B cell (primary cell): ENCODE measurements around the gene METTL8. TPM values are rescaled to one million over a fixed set of nuclear protein-coding genes. Genes with fewer than 3 reads are reported as not detected.

Experiments
- ATAC-seq: fragments of 200-7000 bp; cut with Tn5 transposase; one replicate; pipeline ENCODE4 v1.10.0; 2021; ENCODE audit warnings: low read depth, mild to moderate bottlenecking, moderate number of reproducible peaks, moderate library complexity
- CTCF ChIA-PET: fragments of 350-600 bp; sonication (Branson Sonifier 250); formaldehyde crosslinking; loops from one replicate; lab custom pipeline; 2021; ENCODE audit warnings: antibody characterized with exemption, inconsistent platforms; lab: Charles Lee
- POLR2A ChIA-PET: fragments of 350-600 bp; sonication (Branson Sonifier 250); formaldehyde crosslinking; loops from one replicate; lab custom pipeline; 2021; ENCODE audit warnings: antibody characterized with exemption; lab: Charles Lee
- DNase-seq: peaks from one replicate; pipeline ENCODE4 v3.0.0; 2013
- H2AFZ ChIP-seq: 2 replicates; pipeline ENCODE4 v1.6.1; 2012; ENCODE audit warnings: mild to moderate bottlenecking, low read depth, low read length; ENCODE audit not compliant: insufficient read depth, poor library complexity, severe bottlenecking
- H3K27ac ChIP-seq, 2 donors: 1 replicate in 1 of 2; 2 replicates in 1 of 2; pipeline ENCODE4 v1.5.1; 2012 to 2013; ENCODE audit warnings: low read length in 2 of 2, mild to moderate bottlenecking in 2 of 2, moderate library complexity in 1 of 2
- H3K27me3 ChIP-seq, 4 experiments: fragments of 200-600 bp in 1 of 4; sonication (generic) in 1 of 4; replicated peaks in 1 of 4; 1 replicate in 2 of 4; 2 replicates in 2 of 4; pipeline versions ENCODE4 v1.6.1 to v1.7.0; 2013 to 2016; ENCODE audit warnings: low read length in 3 of 4, mild to moderate bottlenecking in 2 of 4, mixed read lengths in 1 of 4, moderate library complexity in 1 of 4; ENCODE audit not compliant: insufficient read depth in 4 of 4, control insufficient read depth in 3 of 4; ENCODE audit errors: control extremely low read depth in 1 of 4
- H3K36me3 ChIP-seq, 2 experiments: replicated peaks in 1 of 2; 1 replicate in 1 of 2; 2 replicates in 1 of 2; pipeline versions ENCODE4 v1.6.1 to v1.7.1; 2013; ENCODE audit warnings: low read length in 1 of 2; ENCODE audit not compliant: insufficient read depth in 2 of 2, control insufficient read depth in 1 of 2; ENCODE audit errors: control extremely low read depth in 1 of 2, extremely low read depth in 1 of 2
- H3K4me1 ChIP-seq, 2 donors: fragments of 200-600 bp in 1 of 2; sonication (generic) in 1 of 2; 1 replicate in 1 of 2; 2 replicates in 1 of 2; pipeline versions ENCODE4 v1.5.1 to v1.6.1; 2013 to 2017; ENCODE audit warnings: low read length in 2 of 2; ENCODE audit not compliant: control insufficient read depth in 2 of 2, insufficient read depth in 2 of 2
- H3K4me2 ChIP-seq: replicated peaks from 2 replicates; pipeline ENCODE3; 2012; ENCODE audit warnings: mild to moderate bottlenecking, low read depth, low read length; ENCODE audit not compliant: poor library complexity, severe bottlenecking
- H3K4me3 ChIP-seq, 5 experiments: fragments of 200-600 bp in 1 of 5; sonication (generic) in 1 of 5; 1 replicate in 3 of 5; 2 replicates in 2 of 5; pipeline versions ENCODE4 v1.5.1 to v1.7.0; 2011 to 2016; ENCODE audit warnings: low read length in 4 of 5, mild to moderate bottlenecking in 4 of 5, low read depth in 2 of 5, control low read depth in 1 of 5, moderate library complexity in 1 of 5; ENCODE audit not compliant: insufficient read depth in 1 of 5; ENCODE audit errors: control extremely low read depth in 1 of 5, extremely low read depth in 1 of 5
- H3K79me2 ChIP-seq: fragments of 200-600 bp; sonication (generic); one replicate; pipeline ENCODE4 v1.6.0; 2016; ENCODE audit warnings: low read length; ENCODE audit not compliant: control insufficient read depth, insufficient read depth
- H3K9ac ChIP-seq: fragments of 200-600 bp; sonication (generic); 2 replicates; pipeline ENCODE4 v1.6.1; 2017; ENCODE audit warnings: mild to moderate bottlenecking, low read length, moderate library complexity
- H3K9me3 ChIP-seq, 3 donors: one replicate each; pipeline versions ENCODE4 v1.6.1 to v1.7.1; 2013; ENCODE audit warnings: low read length in 2 of 3; ENCODE audit not compliant: control insufficient read depth in 2 of 3, insufficient read depth in 1 of 3; ENCODE audit errors: control extremely low read depth in 1 of 3
- H4K20me1 ChIP-seq: 2 replicates; pipeline ENCODE4 v1.6.0; 2012; ENCODE audit warnings: mild to moderate bottlenecking, low read length; ENCODE audit not compliant: insufficient read depth, control insufficient read depth, poor library complexity, severe bottlenecking
- H3K27ac Mint-ChIP-seq: one replicate; pipeline ENCODE4 v1.8.0; 2021; ENCODE audit warnings: mixed read lengths
- H3K27me3 Mint-ChIP-seq: one replicate; pipeline ENCODE4 v1.8.0; 2021; ENCODE audit warnings: mixed read lengths
- H3K4me1 Mint-ChIP-seq: one replicate; pipeline ENCODE4 v1.8.0; 2021; ENCODE audit warnings: mixed read lengths
- H3K4me3 Mint-ChIP-seq: one replicate; pipeline ENCODE4 v1.8.0; 2021; ENCODE audit warnings: mixed read lengths
- H3K9me3 Mint-ChIP-seq: one replicate; pipeline ENCODE4 v1.8.0; 2022; ENCODE audit warnings: mixed read lengths; ENCODE audit not compliant: insufficient read depth
- EZH2 ChIP-seq: IDR thresholded peaks from 2 replicates; pipeline ENCODE4 v1.6.1; 2012; ENCODE audit warnings: borderline replicate concordance, low read depth, mild to moderate bottlenecking, moderate library complexity, low read length; ENCODE audit not compliant: insufficient read depth, poor library complexity, severe bottlenecking
- WGBS: methylation state at CpG from one replicate; pipeline ENCODE4 v1.1.5; 2013; ENCODE audit warnings: missing lambda C conversion rate; ENCODE audit not compliant: insufficient coverage; 5-methylcytosine and 5-hydroxymethylcytosine counted together
- intact Hi-C: fragments of 100-400 bp; cut with micrococcal nuclease; formaldehyde crosslinking; loops from one replicate; pipeline ENCODE4 v1.10.0; 2022
- polyA plus RNA-seq: library from polyadenylated mRNA; depleted of rRNA; stranded (reverse); fragments of >200 nt; gene quantifications from 2 replicates; pipeline ENCODE4 v1.2.3, GENCODE V29; 2012
- total RNA-seq, 2 donors: library from RNA; stranded (reverse); fragments of 120-200 nt in 1 of 2; gene quantifications; 1 replicate in 1 of 2; 2 replicates in 1 of 2; pipeline versions ENCODE4 v1.2.3 to v1.2.4, GENCODE V29; 2013 to 2022
- TF ChIP-seq, protein P1 (sequence below): fragments of 200-600 bp; IDR thresholded peaks from one replicate; pipeline ENCODE4 v1.8.0; 2022; ENCODE audit warnings: antibody characterized with exemption, mild to moderate bottlenecking

Gene METTL8
- total and polyA plus RNA-seq, 2 donors (not counting 1 experiment from before 2014, with no cell fraction given), result 20.8 to 57.8 TPM

DNA sequence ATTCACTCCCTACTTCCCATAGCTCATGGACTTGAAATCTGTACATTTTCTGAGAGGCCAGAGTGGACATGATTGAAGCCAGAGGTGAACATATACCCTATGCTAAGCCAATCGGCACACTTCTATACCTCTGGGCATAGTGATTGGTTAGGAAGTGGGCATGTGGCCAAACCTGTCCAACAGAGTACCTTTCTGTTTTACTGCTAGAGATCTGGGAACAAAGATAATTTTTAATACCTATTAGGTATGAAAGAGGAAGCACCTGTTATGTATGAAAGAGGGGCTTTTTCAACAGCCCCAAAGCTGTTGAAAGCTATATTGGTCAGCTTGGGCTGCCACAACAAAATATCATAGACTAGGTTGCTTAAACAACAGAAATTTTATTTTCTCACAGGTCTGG, 27.7 kb downstream of the METTL8 start:
- Histone ChIP-seq H3K9ac (peak overlapping the region; percentile 22), H3K4me1 (peaks cover 34 to 39% of the 10 kb centered on the region in 2 donors), H3K4me3 (peak overlapping the region in 1 of 5 experiments; percentile 1), H3K9me3 (peaks cover 0 to 8% (median 4%) of the 10 kb centered on the region in 3 donors), H3K27me3 (no peaks in the 10 kb centered on the region), H3K27ac (peak overlapping the region; percentile 78 to 93), H4K20me1 (no peaks in the 10 kb centered on the region), H3K4me2 (peak overlapping the region; percentile 50), H3K79me2 (peaks cover 32% of the 10 kb centered on the region), H2AFZ (peak overlapping the region; percentile 22), H3K36me3 (no peaks in the 10 kb centered on the region)
- no peaks in the 10 kb centered on the region for H3K27me3 Mint-ChIP-seq
- intact Hi-C loops, result loop anchor here (5.0 kb wide), 1 partner anchor 79 kb away; no protein-coding TSS in a partner anchor
- TF ChIP-seq, protein P1, sequence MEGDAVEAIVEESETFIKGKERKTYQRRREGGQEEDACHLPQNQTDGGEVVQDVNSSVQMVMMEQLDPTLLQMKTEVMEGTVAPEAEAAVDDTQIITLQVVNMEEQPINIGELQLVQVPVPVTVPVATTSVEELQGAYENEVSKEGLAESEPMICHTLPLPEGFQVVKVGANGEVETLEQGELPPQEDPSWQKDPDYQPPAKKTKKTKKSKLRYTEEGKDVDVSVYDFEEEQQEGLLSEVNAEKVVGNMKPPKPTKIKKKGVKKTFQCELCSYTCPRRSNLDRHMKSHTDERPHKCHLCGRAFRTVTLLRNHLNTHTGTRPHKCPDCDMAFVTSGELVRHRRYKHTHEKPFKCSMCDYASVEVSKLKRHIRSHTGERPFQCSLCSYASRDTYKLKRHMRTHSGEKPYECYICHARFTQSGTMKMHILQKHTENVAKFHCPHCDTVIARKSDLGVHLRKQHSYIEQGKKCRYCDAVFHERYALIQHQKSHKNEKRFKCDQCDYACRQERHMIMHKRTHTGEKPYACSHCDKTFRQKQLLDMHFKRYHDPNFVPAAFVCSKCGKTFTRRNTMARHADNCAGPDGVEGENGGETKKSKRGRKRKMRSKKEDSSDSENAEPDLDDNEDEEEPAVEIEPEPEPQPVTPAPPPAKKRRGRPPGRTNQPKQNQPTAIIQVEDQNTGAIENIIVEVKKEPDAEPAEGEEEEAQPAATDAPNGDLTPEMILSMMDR, result no peak
- no peak for TF ChIP-seq EZH2
- H3K4me3 Mint-ChIP-seq, result peak overlapping the region; percentile 62
- DNase-seq (peak; percentile 70), ATAC-seq (peak; percentile 68)
- peaks cover 6% of the 10 kb centered on the region for H3K9me3 Mint-ChIP-seq
- peaks cover 48% of the 10 kb centered on the region for H3K4me1 Mint-ChIP-seq
- peak overlapping the region; percentile 91 for H3K27ac Mint-ChIP-seq
- ChIA-PET POLR2A (interaction anchor here (0.8 to 1.1 kb wide), 3 partner anchors 43 to 85 kb away, joined by 3 to 5 read pairs (median 4); no protein-coding TSS in a partner anchor), CTCF (interaction anchor here (0.6 to 1.4 kb wide), 6 partner anchors 10 to 248 kb away, joined by 3 to 8 read pairs (median 4); no protein-coding TSS in a partner anchor)
- WGBS, result no CpG with 5 or more reads among the region's 1 CpG

GRCh38 chr2:171405546-171405945, 28.2 kb downstream of the METTL8 start:
- Mint-ChIP-seq H3K27me3 (no peaks in the 10 kb centered on the region), H3K4me3 (peak overlapping the region; percentile 62), H3K9me3 (peaks cover 6% of the 10 kb centered on the region), H3K4me1 (peaks cover 48% of the 10 kb centered on the region), H3K27ac (peak overlapping the region; percentile 91)
- H3K4me2 ChIP-seq, result peak overlapping the region; percentile 50
- H2AFZ ChIP-seq, result peak overlapping the region; percentile 22
- POLR2A ChIA-PET, result interaction anchor here (0.8 to 1.1 kb wide), 3 partner anchors 43 to 84 kb away, joined by 3 to 5 read pairs (median 4); no protein-coding TSS in a partner anchor
- TF ChIP-seq, protein P1, result no peak
- TF ChIP-seq EZH2, result no peak
- ATAC-seq, result peak; percentile 8
- intact Hi-C loops, result loop anchor here (5.0 kb wide), 1 partner anchor 78 kb away; no protein-coding TSS in a partner anchor
- H3K4me1 ChIP-seq, result peaks cover 34 to 39% of the 10 kb centered on the region in 2 donors
- no CpG with 5 or more reads among the region's 1 CpG for WGBS
- H3K27me3 ChIP-seq, result no peaks in the 10 kb centered on the region
- peaks cover 30% of the 10 kb centered on the region for H3K79me2 ChIP-seq
- DNase-seq, result no peak
- CTCF ChIA-PET, result interaction anchor here (0.6 to 1.4 kb wide), 5 partner anchors 10 to 248 kb away, joined by 3 to 8 read pairs (median 4); no protein-coding TSS in a partner anchor
- no peaks in the 10 kb centered on the region for H3K36me3 ChIP-seq
- H3K4me3 ChIP-seq, result no peak overlapping the region
- peaks cover 0 to 8% (median 4%) of the 10 kb centered on the region in 3 donors for H3K9me3 ChIP-seq
- H3K9ac ChIP-seq, result peak overlapping the region; percentile 1
- peak overlapping the region; percentile 78 to 93 for H3K27ac ChIP-seq
- H4K20me1 ChIP-seq, result no peaks in the 10 kb centered on the region
